ENCODE data around the gene DNM2.

DNA sequence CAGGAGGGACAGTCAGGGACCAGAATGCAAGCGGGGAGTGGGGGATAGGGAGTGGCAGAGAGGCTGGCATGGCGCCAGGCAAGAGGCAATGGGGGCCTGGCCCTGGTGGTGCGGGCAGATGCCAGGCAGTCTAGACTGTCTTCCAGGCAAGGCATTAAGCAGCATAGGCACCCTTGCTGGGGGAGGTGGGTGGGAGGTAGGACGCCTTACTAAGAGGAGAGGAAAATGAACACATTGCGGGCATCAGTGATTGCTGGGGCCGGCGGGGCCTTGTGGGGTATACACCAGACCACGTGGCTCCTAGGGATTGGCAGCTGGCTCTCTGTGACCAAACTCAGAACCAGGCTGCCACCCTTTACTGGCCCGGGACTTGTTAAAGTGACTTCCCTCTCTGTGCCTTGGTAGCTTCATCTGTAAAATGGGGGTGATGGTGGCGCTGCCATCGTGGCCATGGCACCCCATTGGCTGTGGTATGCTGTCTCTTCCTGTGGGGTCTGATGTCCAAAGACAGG is 46.0 kb downstream of the DNM2 start:
- TF ChIP-seq, protein P1, sequence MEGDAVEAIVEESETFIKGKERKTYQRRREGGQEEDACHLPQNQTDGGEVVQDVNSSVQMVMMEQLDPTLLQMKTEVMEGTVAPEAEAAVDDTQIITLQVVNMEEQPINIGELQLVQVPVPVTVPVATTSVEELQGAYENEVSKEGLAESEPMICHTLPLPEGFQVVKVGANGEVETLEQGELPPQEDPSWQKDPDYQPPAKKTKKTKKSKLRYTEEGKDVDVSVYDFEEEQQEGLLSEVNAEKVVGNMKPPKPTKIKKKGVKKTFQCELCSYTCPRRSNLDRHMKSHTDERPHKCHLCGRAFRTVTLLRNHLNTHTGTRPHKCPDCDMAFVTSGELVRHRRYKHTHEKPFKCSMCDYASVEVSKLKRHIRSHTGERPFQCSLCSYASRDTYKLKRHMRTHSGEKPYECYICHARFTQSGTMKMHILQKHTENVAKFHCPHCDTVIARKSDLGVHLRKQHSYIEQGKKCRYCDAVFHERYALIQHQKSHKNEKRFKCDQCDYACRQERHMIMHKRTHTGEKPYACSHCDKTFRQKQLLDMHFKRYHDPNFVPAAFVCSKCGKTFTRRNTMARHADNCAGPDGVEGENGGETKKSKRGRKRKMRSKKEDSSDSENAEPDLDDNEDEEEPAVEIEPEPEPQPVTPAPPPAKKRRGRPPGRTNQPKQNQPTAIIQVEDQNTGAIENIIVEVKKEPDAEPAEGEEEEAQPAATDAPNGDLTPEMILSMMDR (IDR thresholded peaks at IDR 0.05; ENCODE audit: insufficient read depth, low read depth, low read length) = no peak
- no peak for TF ChIP-seq EZH2 (IDR thresholded peaks at IDR 0.05; ENCODE audit: insufficient read depth, low read length)

Measured in astrocyte (in vitro differentiated cells and primary cell).